Activated naive CD4-positive, alpha-beta T cell (primary cell): ENCODE data around the gene ACKR3.

Source experiments
- DNase-seq, 4 experiments: peaks; one replicate each; lab custom pipeline; 2025; lab: John Stamatoyannopoulos, UW

The ACKR3 gene

GRCh38 chr2:236629961-236630872 lies 60.6 kb downstream of the ACKR3 start:
- no peak for DNase-seq

- DNase-seq, result no peak
These were observed 61.7 kb downstream of the ACKR3 start for GRCh38 chr2:236631281-236631855.

GRCh38 chr2:236631856-236632291 lies 62.2 kb downstream of the ACKR3 start:
- no peak for DNase-seq
